Activated naive CD4-positive, alpha-beta T cell treated with Interleukin-2 at 50 U/mL for 16 hours (primary cell): Measurements from ENCODE around the gene BANK1.
"Not testable (repeated sequence)": the region's sequence is repeated elsewhere in the genome, so short reads cannot be mapped to it uniquely, and the experiment has no call there.

Experiments
- DNase-seq: peaks from one replicate; pipeline ENCODE4 v3.0.0-alpha.2; 2020

BANK1 gene

GRCh38 chr4:101824500-101824899 is 34.0 kb downstream of the BANK1 start:
- DNase-seq: no peak

GRCh38 chr4:101825953-101826352 is 35.4 kb downstream of the BANK1 start:
- DNase-seq: no peak

GRCh38 chr4:101831816-101832215 is 41.3 kb downstream of the BANK1 start:
- no peak for DNase-seq

- DNase-seq: no peak
These were observed 43.0 kb downstream of the BANK1 start for GRCh38 chr4:101833480-101833879.

- DNase-seq: no peak
These were observed 44.8 kb downstream of the BANK1 start for GRCh38 chr4:101835121-101835904.

- DNase-seq: no peak
These were observed 52.5 kb downstream of the BANK1 start for GRCh38 chr4:101843054-101843453.

GRCh38 chr4:101846550-101846949 is 56.0 kb downstream of the BANK1 start:
- no peak for DNase-seq

GRCh38 chr4:101850698-101851097 is 60.2 kb downstream of the BANK1 start:
- no peak for DNase-seq

- no peak for DNase-seq
These were observed 61.1 kb downstream of the BANK1 start for GRCh38 chr4:101851672-101852071.

- DNase-seq: no peak
These were observed 62.5 kb downstream of the BANK1 start for GRCh38 chr4:101853028-101853427.

GRCh38 chr4:101853691-101854090 is 63.2 kb downstream of the BANK1 start:
- no peak for DNase-seq

- DNase-seq: no peak
These were observed 64.7 kb downstream of the BANK1 start for GRCh38 chr4:101855239-101855638.

- DNase-seq: no peak
These were observed 65.6 kb downstream of the BANK1 start for GRCh38 chr4:101856149-101856548.

GRCh38 chr4:101857176-101857575 is 66.6 kb downstream of the BANK1 start:
- no peak for DNase-seq

- DNase-seq: no peak
These were observed 68.1 kb downstream of the BANK1 start for GRCh38 chr4:101858641-101859040.

GRCh38 chr4:101862595-101862994 is 72.1 kb downstream of the BANK1 start:
- no peak for DNase-seq

GRCh38 chr4:101864660-101865059 is 74.1 kb downstream of the BANK1 start:
- DNase-seq: no peak

GRCh38 chr4:101865501-101866062 is 75.1 kb downstream of the BANK1 start:
- no peak for DNase-seq

- no peak for DNase-seq
These were observed 80.3 kb downstream of the BANK1 start for GRCh38 chr4:101870874-101871273.

- DNase-seq: no peak
These were observed 81.6 kb downstream of the BANK1 start for GRCh38 chr4:101871962-101872676.

- DNase-seq: no peak
These were observed 95.0 kb downstream of the BANK1 start for GRCh38 chr4:101885574-101885973.

- no peak for DNase-seq
These were observed 96.3 kb downstream of the BANK1 start for GRCh38 chr4:101886826-101887225.

GRCh38 chr4:101888472-101888871 is 97.9 kb downstream of the BANK1 start:
- DNase-seq: no peak

- not testable (repeated sequence) for DNase-seq
These were observed 115.0 kb downstream of the BANK1 start for GRCh38 chr4:101905527-101905926.
